Effector memory CD8-positive, alpha-beta T cell (primary cell): ENCODE results near the gene KDM4B.
A peak's percentile ranks its signal among the peaks of the same experiment; 100 is the strongest.

ENCODE experiments used
- ATAC-seq: fragments of 150-1000 bp; cut with Tn5 transposase; replicated peaks from 2 replicates; pipeline ENCODE4 v1.10.0; 2021; ENCODE audit warnings: mild to moderate bottlenecking, moderate library complexity
- DNase-seq, 3 experiments: peaks; one replicate each; pipeline ENCODE4 v3.0.0; 2021
- H3K27ac Mint-ChIP-seq, 2 donors: one replicate each; pipeline ENCODE4 v1.8.0; 2022; ENCODE audit warnings: mild to moderate bottlenecking in 2 of 2, mixed read lengths in 2 of 2, moderate library complexity in 2 of 2
- H3K27me3 Mint-ChIP-seq, 2 donors: one replicate each; pipeline ENCODE4 v1.8.0; 2022; ENCODE audit warnings: mixed read lengths in 2 of 2
- H3K36me3 Mint-ChIP-seq: one replicate; pipeline ENCODE4 v1.8.0; 2022; ENCODE audit warnings: mild to moderate bottlenecking, moderate library complexity, mixed read lengths; ENCODE audit not compliant: insufficient read depth
- H3K4me1 Mint-ChIP-seq, 2 donors: one replicate each; pipeline ENCODE4 v1.8.0; 2022; ENCODE audit warnings: low read depth in 2 of 2, mixed read lengths in 2 of 2
- H3K4me3 Mint-ChIP-seq, 2 donors: one replicate each; pipeline ENCODE4 v1.8.0; 2022; ENCODE audit warnings: mild to moderate bottlenecking in 2 of 2, mixed read lengths in 2 of 2, moderate library complexity in 2 of 2
- H3K9me3 Mint-ChIP-seq, 2 donors: one replicate each; pipeline ENCODE4 v1.8.0; 2022; ENCODE audit warnings: mixed read lengths in 2 of 2

KDM4B gene

DNA sequence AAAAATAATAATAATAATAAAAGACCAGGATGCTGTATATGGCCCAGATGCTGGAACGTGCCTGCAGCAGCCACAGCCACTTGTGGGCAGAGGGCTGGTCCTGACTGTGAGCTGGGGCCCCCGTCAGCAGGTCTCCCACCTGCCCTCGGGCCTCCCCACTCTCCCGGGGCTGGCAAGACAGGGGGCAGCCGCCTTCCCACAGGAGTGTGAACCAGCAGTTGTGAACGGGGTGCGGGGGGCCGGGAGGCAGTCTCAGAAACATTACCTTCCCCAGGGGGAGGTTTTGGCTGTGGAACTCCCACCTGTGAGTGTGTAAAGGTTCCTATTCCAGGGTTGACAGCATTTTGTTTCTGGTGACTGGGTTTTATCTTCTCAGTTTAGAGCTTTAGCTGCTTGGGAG is 151.4 kb downstream of the KDM4B start:
- no peak for ATAC-seq
- peaks cover 20% of the 10 kb centered on the region for H3K36me3 Mint-ChIP-seq
- H3K9me3 Mint-ChIP-seq = no peaks in the 10 kb centered on the region
- no peak overlapping the region for H3K27ac Mint-ChIP-seq
- no peak overlapping the region for H3K4me3 Mint-ChIP-seq
- H3K27me3 Mint-ChIP-seq = no peaks in the 10 kb centered on the region
- H3K4me1 Mint-ChIP-seq = peaks cover 6 to 11% of the 10 kb centered on the region in 2 donors
- DNase-seq = no peak

DNA sequence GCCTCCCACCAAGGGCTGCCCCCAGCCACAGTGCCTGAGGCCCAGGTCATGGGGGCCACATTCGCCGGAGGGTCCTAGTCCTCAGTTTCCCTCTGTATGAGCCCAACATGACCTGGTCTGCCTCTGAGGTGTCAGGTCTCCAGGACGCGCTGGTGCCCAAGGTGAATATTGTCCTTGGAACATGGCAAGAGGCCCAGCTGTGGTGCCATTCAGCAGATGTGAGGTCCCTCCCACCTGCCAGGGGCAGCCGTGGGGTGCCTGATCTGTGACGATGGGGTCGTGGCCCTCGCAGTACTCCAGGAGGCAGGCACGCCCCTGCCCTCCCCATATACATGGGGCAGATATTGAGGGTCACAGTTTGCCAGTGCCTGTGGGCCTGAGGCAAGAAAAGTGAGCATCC is 151.9 kb downstream of the KDM4B start:
- no peaks in the 10 kb centered on the region for H3K27me3 Mint-ChIP-seq
- H3K27ac Mint-ChIP-seq = peak overlapping the region; percentile 3 to 76
- ATAC-seq = no peak
- peaks cover 6 to 11% of the 10 kb centered on the region in 2 donors for H3K4me1 Mint-ChIP-seq
- H3K4me3 Mint-ChIP-seq = no peak overlapping the region
- H3K9me3 Mint-ChIP-seq = no peaks in the 10 kb centered on the region
- DNase-seq = no peak
- peaks cover 20% of the 10 kb centered on the region for H3K36me3 Mint-ChIP-seq

DNA sequence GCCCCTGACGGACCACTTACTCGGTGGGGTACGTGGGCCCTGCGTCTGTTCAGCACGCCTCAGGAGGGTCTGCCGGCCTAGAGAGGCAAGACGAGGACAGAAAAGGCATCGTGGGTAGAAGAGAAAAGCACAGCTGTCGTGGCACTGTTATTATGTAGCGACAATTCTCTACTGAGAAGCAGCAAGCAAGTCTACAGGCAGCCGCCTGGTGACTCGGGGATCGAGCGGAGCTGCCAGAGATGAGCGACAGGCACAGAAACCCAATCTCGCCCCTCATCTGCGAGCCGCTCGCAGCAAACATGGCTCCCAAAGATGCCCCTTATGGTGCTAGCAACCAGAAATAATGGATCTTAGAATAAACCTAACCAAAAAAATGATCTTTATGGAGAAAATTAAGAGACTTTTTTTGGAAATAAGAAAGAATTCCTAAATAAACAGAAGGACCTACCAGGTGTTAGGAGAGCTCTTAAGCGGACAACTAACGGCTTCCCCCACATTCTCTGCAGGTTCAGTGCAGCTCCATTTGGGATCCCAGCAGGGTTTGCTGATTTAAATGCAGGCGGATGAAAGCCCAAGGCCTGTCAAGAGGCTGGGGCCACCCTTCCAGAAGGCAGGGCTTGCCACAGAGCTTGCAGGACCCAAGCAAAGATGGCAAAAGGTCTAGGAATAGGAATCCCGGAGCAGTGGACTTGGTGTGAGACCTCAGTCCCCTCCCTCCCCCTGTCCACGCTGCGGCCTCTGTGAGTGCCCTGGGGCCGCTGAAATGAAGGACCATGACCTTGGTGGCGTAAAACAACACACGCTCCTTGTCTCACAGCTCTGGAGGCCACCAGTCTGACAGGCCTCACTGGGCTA is 152.6 kb downstream of the KDM4B start:
- no peak overlapping the region for H3K4me3 Mint-ChIP-seq
- H3K27ac Mint-ChIP-seq = peak overlapping the region; percentile 3 to 76

DNA sequence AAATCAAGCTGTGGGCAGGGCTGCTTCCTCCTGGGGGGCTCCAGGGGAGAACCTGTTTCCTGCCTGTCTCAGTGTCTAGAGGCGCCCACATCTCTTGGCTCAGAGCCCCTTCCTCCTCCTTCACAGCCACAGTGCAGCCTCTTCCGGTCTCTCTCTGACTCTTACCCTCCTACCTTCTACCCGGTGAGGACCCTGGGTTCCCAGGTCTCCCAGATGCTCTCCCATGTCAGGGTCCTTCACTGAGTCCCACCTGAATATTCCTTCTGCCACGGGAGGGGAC is 153.1 kb downstream of the KDM4B start:
- no peak overlapping the region for H3K4me3 Mint-ChIP-seq
- H3K36me3 Mint-ChIP-seq = peaks cover 20% of the 10 kb centered on the region
- no peaks in the 10 kb centered on the region for H3K9me3 Mint-ChIP-seq
- ATAC-seq (no peak), DNase-seq (no peak)
- peaks cover 2 to 11% of the 10 kb centered on the region in 2 donors for H3K4me1 Mint-ChIP-seq
- peak overlapping the region in 1 of 2 donors; percentile 13 for H3K27ac Mint-ChIP-seq
- H3K27me3 Mint-ChIP-seq = no peaks in the 10 kb centered on the region

More for the DNA sequence above, 152.6 kb downstream of the KDM4B start:
- ATAC-seq (no peak), DNase-seq (no peak)
- peaks cover 20% of the 10 kb centered on the region for H3K36me3 Mint-ChIP-seq
- no peaks in the 10 kb centered on the region for H3K9me3 Mint-ChIP-seq
- H3K27me3 Mint-ChIP-seq = no peaks in the 10 kb centered on the region
- H3K4me1 Mint-ChIP-seq = peaks cover 4 to 11% of the 10 kb centered on the region in 2 donors

DNA sequence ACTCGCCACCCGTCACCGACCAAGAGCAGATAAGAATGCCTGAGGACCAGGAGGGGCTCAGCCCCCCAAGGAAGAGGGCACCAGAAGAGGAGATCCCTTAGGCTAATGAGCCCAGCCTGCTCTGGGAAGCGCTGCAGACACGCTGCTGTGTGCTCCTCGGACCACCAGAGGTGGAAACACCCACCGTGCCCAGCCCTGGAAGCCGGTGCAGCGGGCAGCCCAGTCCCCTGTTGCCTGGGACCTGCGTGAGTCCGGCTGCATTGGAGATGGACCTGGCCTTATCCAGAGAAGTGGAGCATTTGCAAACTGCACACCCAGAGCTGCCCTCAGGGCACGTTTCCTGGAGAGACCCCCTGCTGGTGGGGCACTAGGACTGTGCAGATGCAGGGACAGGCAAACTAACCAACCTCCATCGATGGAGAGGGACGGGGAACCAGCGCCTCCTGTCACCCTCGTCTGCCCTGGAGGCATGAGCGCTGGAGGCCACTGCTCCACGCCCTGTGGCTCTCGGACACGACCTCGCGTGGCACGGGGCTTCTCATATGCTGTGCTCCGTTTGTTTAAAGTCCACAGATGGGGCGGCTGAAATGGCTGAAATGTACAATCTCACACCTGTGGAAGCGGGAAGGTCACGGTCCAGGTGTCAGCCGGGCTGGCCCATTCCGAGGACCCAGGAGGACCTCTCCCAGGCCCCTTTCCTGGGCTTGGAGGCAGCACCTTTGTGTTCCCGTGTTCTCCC is 153.9 kb downstream of the KDM4B start:
- Mint-ChIP-seq H3K4me1 (peaks cover 2 to 11% of the 10 kb centered on the region in 2 donors), H3K9me3 (no peaks in the 10 kb centered on the region), H3K27me3 (no peaks in the 10 kb centered on the region), H3K4me3 (no peak overlapping the region), H3K36me3 (peaks cover 21% of the 10 kb centered on the region), H3K27ac (peak overlapping the region in 1 of 2 donors; percentile 13)
- ATAC-seq = no peak
- no peak for DNase-seq

DNA sequence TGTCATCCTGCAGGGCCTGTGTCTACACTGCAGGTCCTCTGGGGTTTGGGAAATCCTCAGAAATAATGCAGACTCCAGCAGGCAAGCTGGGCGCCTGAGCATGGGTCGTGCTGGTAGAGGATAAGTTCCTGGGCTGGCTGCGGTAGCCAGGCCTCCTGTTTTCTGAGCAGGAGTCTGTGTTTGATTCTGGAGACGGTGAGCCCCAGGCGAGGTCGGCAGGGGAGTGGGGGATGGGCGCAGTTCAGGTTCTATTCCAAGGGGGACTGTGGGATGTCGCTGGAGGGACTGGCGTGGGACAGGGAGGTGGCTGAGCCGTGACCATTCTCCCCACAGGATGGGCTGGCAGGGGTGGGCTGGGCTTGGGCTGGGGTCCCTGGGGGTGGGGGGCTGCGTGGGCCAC is 154.7 kb downstream of the KDM4B start:
- Mint-ChIP-seq H3K4me1 (peaks cover 2 to 11% of the 10 kb centered on the region in 2 donors), H3K9me3 (no peaks in the 10 kb centered on the region), H3K27ac (no peak overlapping the region), H3K4me3 (no peak overlapping the region), H3K27me3 (no peaks in the 10 kb centered on the region), H3K36me3 (peaks cover 20% of the 10 kb centered on the region)
- ATAC-seq (no peak), DNase-seq (no peak)

DNA sequence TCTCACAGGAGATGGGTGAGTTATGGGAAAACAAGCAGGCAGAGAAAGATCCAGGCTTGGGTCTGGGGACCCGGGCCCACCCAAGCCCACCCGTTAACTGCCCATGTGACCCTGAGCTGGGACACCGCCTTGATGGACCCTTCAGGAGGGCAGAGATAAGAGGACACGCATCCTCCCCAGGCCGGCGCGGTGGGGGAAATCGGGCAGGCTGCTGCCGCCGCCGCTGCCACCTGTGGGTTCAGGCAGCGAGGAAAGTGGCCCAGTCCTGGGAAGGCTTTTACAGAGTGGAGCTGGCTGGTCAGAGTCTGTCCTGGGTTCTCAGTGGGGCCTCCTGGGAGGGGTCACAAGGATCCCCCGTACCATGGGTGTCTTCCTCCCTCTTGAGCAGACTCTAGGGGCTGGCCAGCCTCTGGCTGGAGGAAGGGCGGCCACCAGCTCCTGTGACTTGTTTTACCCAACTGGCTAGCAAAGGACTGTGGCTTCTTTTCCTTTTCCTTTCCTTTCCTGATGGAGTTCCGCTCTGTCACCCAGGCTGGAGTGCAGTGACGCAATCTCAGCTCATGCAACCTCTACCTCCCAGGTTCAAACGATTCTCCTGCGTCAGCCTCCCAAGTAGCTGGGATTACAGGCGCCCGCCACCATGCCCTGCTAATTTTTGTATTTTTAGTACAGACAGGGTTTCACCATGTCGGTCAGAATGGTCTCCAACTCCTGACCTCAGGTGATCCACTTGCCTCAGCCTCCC is 155.4 kb downstream of the KDM4B start:
- no peaks in the 10 kb centered on the region for H3K27me3 Mint-ChIP-seq
- H3K4me1 Mint-ChIP-seq = peaks cover 2 to 11% of the 10 kb centered on the region in 2 donors
- H3K27ac Mint-ChIP-seq = peak overlapping the region in 1 of 2 donors; percentile 79
- ATAC-seq = no peak
- H3K9me3 Mint-ChIP-seq = no peaks in the 10 kb centered on the region
- no peak for DNase-seq
- no peak overlapping the region for H3K4me3 Mint-ChIP-seq
- peaks cover 20% of the 10 kb centered on the region for H3K36me3 Mint-ChIP-seq

DNA sequence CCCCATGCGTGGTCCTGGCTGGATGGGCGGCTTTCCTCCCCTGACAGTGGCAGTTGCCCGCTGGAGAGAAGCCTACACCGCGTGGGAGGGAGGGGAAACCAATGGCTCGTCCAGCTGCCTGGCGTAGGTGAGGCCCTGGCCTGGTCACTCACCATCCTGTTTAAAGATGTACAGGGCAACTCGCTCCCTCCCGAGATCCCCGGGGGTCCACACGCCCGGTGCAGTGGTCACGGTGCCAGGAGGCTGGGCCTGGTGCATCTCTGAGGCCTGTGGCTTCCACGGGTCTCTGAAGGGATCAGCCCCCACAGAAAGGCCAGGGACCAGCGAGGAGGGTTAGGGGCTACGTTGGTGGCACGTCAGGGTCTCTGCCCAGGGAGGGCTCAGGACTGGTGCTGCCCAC is 156.5 kb downstream of the KDM4B start:
- ATAC-seq (no peak), DNase-seq (no peak)
- peak overlapping the region in 1 of 2 donors; percentile 79 for H3K27ac Mint-ChIP-seq
- H3K4me3 Mint-ChIP-seq = no peak overlapping the region
- no peaks in the 10 kb centered on the region for H3K9me3 Mint-ChIP-seq
- no peaks in the 10 kb centered on the region for H3K27me3 Mint-ChIP-seq
- peaks cover 8 to 17% of the 10 kb centered on the region in 2 donors for H3K4me1 Mint-ChIP-seq
- peaks cover 23% of the 10 kb centered on the region for H3K36me3 Mint-ChIP-seq

DNA sequence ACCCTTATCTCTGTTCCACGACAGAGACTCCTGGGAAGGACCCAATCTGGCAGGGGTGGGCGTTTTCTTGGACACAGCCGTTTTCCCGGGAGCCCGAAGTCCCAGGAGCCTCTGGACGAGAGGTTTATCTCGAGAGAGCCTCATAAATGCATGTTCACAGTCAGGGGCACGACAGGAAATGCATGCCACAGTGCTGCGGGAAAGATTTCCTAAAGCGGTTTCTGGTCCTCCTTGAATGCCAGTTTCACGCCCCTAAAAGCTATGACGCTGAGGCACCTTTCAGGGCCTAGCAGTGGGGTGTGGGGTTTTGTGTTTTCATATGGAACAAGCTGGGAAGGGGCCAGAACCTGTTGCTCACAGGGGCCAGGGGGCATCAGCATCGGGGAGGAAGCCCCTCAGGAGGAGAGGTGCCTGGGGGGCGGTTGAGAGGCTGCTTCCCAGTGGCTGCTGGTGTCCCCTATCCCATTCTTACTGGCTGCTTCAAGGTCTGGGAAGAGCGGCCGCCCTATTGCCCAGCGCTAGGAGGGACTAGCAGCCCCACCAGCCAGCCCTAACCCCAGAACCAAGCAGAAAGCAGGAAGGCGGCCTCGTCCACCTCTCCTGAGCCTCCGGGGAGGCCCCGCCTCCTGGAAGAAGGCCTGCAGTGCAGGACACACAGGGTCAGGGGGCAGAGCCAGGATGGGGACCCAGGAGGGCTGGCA is 157.0 kb downstream of the KDM4B start:
- no peaks in the 10 kb centered on the region for H3K27me3 Mint-ChIP-seq
- H3K27ac Mint-ChIP-seq = no peak overlapping the region
- ATAC-seq (no peak), DNase-seq (no peak)
- peaks cover 12 to 23% of the 10 kb centered on the region in 2 donors for H3K4me1 Mint-ChIP-seq
- H3K36me3 Mint-ChIP-seq = peaks cover 28% of the 10 kb centered on the region
- no peak overlapping the region for H3K4me3 Mint-ChIP-seq
- H3K9me3 Mint-ChIP-seq = no peaks in the 10 kb centered on the region

DNA sequence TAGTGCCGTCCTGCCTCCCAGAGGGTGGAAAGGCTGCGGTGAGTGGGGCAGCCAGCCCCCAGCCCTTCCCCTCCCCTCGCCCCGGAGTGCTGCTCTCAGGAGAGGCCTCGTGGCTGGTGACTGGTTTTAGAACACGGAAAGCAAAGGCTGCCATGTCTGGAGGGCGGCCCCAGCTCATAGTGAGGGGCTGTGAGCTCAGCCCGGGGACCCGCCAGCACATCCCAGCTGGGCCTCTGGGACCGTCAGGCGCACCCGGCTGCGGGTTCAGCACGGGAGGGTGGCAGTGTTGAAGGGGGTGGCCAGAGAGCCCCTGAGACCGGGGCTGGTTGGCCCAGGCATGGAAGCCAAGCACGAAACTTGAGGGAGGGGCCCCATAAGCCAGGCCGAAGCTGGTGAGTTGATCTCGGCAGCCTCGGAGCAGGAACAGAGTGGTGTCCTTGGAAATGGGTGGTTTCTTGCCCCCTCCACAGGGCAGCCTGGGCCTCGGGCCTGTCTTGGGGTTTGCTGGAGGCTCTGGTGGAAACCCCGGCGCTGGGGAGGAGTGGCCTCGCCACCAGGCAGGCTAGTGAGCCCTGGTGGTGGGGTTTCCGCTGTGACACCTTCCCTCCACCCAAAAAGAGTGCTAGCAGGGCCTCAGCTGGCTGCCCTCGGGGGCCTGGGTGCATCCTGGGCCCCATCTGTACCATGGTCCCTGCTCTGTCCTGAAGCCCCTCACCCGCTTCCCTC is 157.7 kb downstream of the KDM4B start:
- ATAC-seq (peak; percentile 23), DNase-seq (no peak)
- H3K27me3 Mint-ChIP-seq = no peaks in the 10 kb centered on the region
- peaks cover 22% of the 10 kb centered on the region for H3K36me3 Mint-ChIP-seq
- peak overlapping the region in 1 of 2 donors; percentile 44 for H3K27ac Mint-ChIP-seq
- peaks cover 14 to 25% of the 10 kb centered on the region in 2 donors for H3K4me1 Mint-ChIP-seq
- no peak overlapping the region for H3K4me3 Mint-ChIP-seq
- H3K9me3 Mint-ChIP-seq = no peaks in the 10 kb centered on the region

DNA sequence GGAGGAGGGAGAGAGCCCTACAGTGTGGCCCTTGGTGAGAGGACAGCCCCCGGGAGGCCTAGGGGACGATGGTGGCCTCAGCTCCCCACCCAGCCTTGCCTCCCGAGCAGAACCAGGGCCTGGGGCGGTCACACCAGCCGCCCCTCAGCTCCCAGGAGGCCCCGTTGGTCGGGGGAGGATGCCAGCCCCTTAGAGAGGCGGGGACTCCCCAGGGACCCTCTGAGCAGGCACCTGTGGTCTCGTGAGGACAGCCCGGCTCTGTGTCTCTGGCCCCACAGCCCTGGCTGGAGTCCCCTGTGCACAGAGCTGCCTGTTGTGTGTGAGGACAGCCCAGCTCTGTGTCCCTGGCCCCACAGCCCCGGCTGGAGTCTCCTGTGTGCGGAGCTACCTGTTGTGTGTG is 158.8 kb downstream of the KDM4B start:
- DNase-seq = no peak
- H3K27me3 Mint-ChIP-seq = no peaks in the 10 kb centered on the region
- no peak for ATAC-seq
- H3K27ac Mint-ChIP-seq = no peak overlapping the region
- no peaks in the 10 kb centered on the region for H3K9me3 Mint-ChIP-seq
- H3K4me1 Mint-ChIP-seq = peaks cover 13 to 21% of the 10 kb centered on the region in 2 donors
- H3K4me3 Mint-ChIP-seq = no peak overlapping the region
- peaks cover 18% of the 10 kb centered on the region for H3K36me3 Mint-ChIP-seq

DNA sequence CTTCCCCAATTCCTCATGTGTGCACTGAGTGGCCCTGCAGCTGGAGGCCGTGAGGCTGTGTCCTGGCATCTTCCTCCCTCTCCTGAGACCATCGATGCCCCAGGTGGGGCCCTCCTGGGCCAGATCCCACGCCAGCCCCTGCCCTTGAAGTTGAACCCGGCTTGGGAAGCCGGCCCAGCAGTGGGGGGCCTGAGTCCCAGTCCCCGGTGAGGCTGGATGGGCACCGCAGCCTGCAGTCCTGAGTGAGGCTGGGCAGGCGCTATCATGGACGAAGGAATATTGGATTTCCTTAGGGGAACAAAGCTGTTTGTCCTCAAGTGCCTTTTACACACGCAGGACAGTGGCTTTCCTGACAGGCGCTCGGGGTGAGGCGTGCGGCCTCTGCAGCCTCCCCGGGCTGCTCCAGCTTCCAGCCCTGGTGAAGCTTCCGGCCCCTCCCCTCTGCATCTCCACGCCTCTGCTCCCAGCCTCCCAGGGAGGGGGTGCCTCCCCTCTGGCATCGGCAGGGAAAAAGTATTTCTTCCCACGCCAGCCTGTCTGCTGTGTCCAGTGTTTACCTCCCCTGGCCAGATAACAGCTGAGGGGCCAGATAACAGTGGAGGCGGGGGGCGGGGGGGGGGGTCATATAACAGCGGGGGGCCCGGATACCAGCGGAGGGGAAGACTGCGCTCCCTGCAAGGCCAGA is 159.5 kb downstream of the KDM4B start:
- H3K4me1 Mint-ChIP-seq = peaks cover 13 to 21% of the 10 kb centered on the region in 2 donors
- H3K27me3 Mint-ChIP-seq = no peaks in the 10 kb centered on the region
- H3K9me3 Mint-ChIP-seq = no peaks in the 10 kb centered on the region
- ATAC-seq (no peak), DNase-seq (no peak)
- H3K27ac Mint-ChIP-seq = no peak overlapping the region
- peaks cover 23% of the 10 kb centered on the region for H3K36me3 Mint-ChIP-seq
- H3K4me3 Mint-ChIP-seq = no peak overlapping the region
